Cardiac muscle cell (in vitro differentiated cells and primary cell): Measurements from ENCODE around the gene TMEM109. TPM values are rescaled to one million over a fixed set of nuclear protein-coding genes. Genes with fewer than 3 reads are reported as not detected.

Experiments
- DNase-seq, 2 donors: peaks; one replicate each; pipeline versions ENCODE4 v3.0.0 to v3.0.0-alpha.2; 2010 to 2017; ENCODE audit warnings: low read depth in 1 of 2, low spot score in 1 of 2
- H3K27ac ChIP-seq: fragments of 200-600 bp; sonication (generic); 2 replicates; pipeline ENCODE4 v1.5.1; 2016
- H3K27me3 ChIP-seq: fragments of 200-600 bp; sonication (generic); 2 replicates; pipeline ENCODE4 v1.6.0; 2016; ENCODE audit warnings: control low read depth
- H3K36me3 ChIP-seq: fragments of 200-600 bp; sonication (generic); 2 replicates; pipeline ENCODE4 v1.5.1; 2016; ENCODE audit warnings: control low read depth
- H3K4me1 ChIP-seq: fragments of 200-600 bp; sonication (generic); 2 replicates; pipeline ENCODE4 v1.8.1; 2017; ENCODE audit warnings: low read depth, mild to moderate bottlenecking, mixed run types
- H3K4me3 ChIP-seq: fragments of 200-600 bp; sonication (generic); 2 replicates; pipeline ENCODE4 v1.5.1; 2016; ENCODE audit warnings: mild to moderate bottlenecking
- H3K9me3 ChIP-seq: fragments of 200-600 bp; sonication (generic); 2 replicates; pipeline ENCODE4 v1.5.1; 2017; ENCODE audit warnings: low read depth, mild to moderate bottlenecking, control low read depth
- CTCF ChIP-seq: IDR thresholded peaks from 2 replicates; pipeline ENCODE4 v1.5.1; 2012; ENCODE audit warnings: low read depth, mild to moderate bottlenecking, low read length
- polyA plus RNA-seq: library from polyadenylated mRNA; unstranded; fragments of >200 nt; fragmentation: Nextera tagmentation; extraction: Ambion mirVana; gene quantifications from 2 replicates; pipeline ENCODE4 v1.2.1, GENCODE V29; 2016
- total RNA-seq: library from RNA; depleted of rRNA; stranded (reverse); fragments of >200 nt; gene quantifications from 2 replicates; pipeline ENCODE4 v1.2.3, GENCODE V29; 2016

Gene TMEM109
- total and polyA plus RNA-seq, 2 experiments from 2014 or later, result 56.7 to 109 TPM

- peaks cover 13% of the 10 kb centered on the region for H3K4me1 ChIP-seq
- no peak overlapping the region for H3K4me3 ChIP-seq
- TF ChIP-seq CTCF, result no peak
- H3K36me3 ChIP-seq, result peaks cover 25% of the 10 kb centered on the region
- H3K27me3 ChIP-seq, result no peaks in the 10 kb centered on the region
- DNase-seq, result no peak
- H3K9me3 ChIP-seq, result no peaks in the 10 kb centered on the region
- H3K27ac ChIP-seq, result no peak overlapping the region
Measured at GRCh38 chr11:60935676-60936442, 21.9 kb downstream of the TMEM109 start.

DNA sequence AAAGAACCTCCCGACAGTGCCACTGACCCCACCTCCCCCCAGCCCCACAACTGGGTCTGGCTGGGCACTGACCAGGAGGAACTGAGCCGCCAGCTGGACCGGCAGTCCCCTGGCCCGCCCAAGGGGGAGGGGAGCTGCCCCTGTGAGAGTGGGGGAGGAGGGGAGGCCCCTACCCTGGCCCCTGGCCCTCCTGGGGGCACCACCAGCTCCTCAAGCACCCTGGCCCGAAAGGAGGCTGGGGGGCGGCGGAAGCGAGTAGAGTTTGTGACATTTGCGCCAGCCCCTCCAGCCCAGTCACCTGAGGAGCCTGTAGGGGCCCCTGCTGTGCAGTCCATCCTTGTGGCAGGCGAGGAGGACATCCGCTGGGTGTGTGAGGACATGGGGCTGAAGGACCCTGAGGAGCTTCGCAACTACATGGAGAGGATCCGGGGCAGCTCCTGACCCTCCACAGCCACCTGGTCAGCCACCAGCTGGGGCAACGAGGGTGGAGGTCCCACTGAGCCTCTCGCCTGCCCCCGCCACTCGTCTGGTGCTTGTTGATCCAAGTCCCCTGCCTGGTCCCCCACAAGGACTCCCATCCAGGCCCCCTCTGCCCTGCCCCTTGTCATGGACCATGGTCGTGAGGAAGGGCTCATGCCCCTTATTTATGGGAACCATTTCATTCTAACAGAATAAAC, 22.6 kb downstream of the TMEM109 start:
- Histone ChIP-seq H3K27me3 (no peaks in the 10 kb centered on the region), H3K4me1 (peaks cover 13% of the 10 kb centered on the region), H3K9me3 (no peaks in the 10 kb centered on the region), H3K27ac (no peak overlapping the region), H3K36me3 (peaks cover 17% of the 10 kb centered on the region), H3K4me3 (no peak overlapping the region)
- DNase-seq, result no peak
- TF ChIP-seq CTCF, result no peak

GRCh38 chr11:60937144-60937527, 23.2 kb downstream of the TMEM109 start:
- Histone ChIP-seq H3K27ac (no peak overlapping the region), H3K4me3 (no peak overlapping the region), H3K9me3 (no peaks in the 10 kb centered on the region), H3K27me3 (no peaks in the 10 kb centered on the region), H3K36me3 (peaks cover 12% of the 10 kb centered on the region), H3K4me1 (peaks cover 13% of the 10 kb centered on the region)
- no peak for DNase-seq
- no peak for TF ChIP-seq CTCF

DNA sequence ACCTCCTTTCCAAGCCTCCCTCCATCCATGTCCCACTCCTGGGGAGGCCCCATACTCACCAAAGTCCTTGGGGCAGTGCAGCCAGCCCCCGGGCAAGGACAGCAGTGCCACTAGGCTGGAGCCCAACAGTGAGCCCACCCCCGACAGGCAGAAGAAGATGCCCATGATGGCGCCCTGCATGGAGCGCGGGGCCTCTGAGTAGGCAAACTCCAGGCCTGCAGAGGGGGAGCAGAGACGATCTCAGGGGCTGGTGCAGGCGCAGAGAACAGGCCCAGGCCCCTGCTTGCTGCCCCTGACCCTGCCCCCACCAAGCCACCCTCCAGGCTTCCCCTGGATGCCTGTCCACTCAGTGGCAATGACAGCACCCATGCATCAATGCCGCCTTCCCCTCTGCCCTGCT, 23.9 kb downstream of the TMEM109 start:
- Histone ChIP-seq H3K4me3 (no peak overlapping the region), H3K36me3 (peaks cover 7% of the 10 kb centered on the region), H3K4me1 (peaks cover 13% of the 10 kb centered on the region), H3K27me3 (no peaks in the 10 kb centered on the region), H3K27ac (no peak overlapping the region), H3K9me3 (no peaks in the 10 kb centered on the region)
- DNase-seq, result no peak
- no peak for TF ChIP-seq CTCF

DNA sequence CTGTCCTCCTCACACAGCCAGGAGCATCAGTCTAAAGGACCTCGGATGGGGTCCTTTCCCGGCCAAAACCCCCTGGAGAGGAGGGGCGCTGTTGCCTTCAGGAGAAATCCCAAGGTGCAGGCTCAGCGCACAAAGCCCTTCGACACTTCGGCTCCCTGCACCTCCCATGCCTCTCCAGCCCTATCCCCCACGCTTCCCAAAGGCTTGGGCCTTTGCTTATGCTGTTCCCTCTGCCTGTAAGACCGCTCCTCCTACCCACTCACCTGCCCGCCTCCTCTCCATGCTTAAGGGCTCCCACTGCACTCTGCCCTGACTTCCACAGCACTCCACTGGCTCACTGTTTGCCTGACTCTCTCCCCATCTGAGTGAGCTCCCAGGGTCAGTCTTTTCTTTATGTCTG, 24.5 kb downstream of the TMEM109 start:
- Histone ChIP-seq H3K4me3 (no peak overlapping the region), H3K36me3 (peaks cover 7% of the 10 kb centered on the region), H3K9me3 (no peaks in the 10 kb centered on the region), H3K27ac (no peak overlapping the region), H3K4me1 (peaks cover 13% of the 10 kb centered on the region), H3K27me3 (no peaks in the 10 kb centered on the region)
- no peak for DNase-seq
- no peak for TF ChIP-seq CTCF
